ENCODE measurements around the gene ATPAF1. TPM values are rescaled to one million over a fixed set of nuclear protein-coding genes. Genes with fewer than 3 reads are reported as not detected.
A peak's percentile ranks its signal among the peaks of the same experiment; 100 is the strongest.

The ATPAF1 gene
- total RNA-seq, 1 donor from 2014 or later = 29.8 TPM

- H3K36me3 Mint-ChIP-seq (ENCODE audit: low read depth, unreplicated experiment) = peaks cover 74% of the 10 kb centered on the region
- no peaks in the 10 kb centered on the region for H3K9me3 Mint-ChIP-seq (ENCODE audit: unreplicated experiment)
- H3K27me3 Mint-ChIP-seq (ENCODE audit: unreplicated experiment) = no peaks in the 10 kb centered on the region
- TF ChIP-seq, protein P1, sequence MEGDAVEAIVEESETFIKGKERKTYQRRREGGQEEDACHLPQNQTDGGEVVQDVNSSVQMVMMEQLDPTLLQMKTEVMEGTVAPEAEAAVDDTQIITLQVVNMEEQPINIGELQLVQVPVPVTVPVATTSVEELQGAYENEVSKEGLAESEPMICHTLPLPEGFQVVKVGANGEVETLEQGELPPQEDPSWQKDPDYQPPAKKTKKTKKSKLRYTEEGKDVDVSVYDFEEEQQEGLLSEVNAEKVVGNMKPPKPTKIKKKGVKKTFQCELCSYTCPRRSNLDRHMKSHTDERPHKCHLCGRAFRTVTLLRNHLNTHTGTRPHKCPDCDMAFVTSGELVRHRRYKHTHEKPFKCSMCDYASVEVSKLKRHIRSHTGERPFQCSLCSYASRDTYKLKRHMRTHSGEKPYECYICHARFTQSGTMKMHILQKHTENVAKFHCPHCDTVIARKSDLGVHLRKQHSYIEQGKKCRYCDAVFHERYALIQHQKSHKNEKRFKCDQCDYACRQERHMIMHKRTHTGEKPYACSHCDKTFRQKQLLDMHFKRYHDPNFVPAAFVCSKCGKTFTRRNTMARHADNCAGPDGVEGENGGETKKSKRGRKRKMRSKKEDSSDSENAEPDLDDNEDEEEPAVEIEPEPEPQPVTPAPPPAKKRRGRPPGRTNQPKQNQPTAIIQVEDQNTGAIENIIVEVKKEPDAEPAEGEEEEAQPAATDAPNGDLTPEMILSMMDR (IDR thresholded peaks at IDR 0.05; ENCODE audit: unreplicated experiment) = no peak
- no peak overlapping the region for H3K27ac Mint-ChIP-seq (ENCODE audit: unreplicated experiment)
- H3K4me3 Mint-ChIP-seq (ENCODE audit: unreplicated experiment) = peak overlapping the region; percentile 43
- H3K4me1 Mint-ChIP-seq (ENCODE audit: unreplicated experiment) = peaks cover 36% of the 10 kb centered on the region
- DNase-seq (ENCODE audit: low spot score) = no peak
Observed at GRCh38 chr1:46687093-46687659, 19.0 kb upstream of the ATPAF1 start.

- H3K9me3 Mint-ChIP-seq (ENCODE audit: unreplicated experiment) = no peaks in the 10 kb centered on the region
- TF ChIP-seq, protein P1 (IDR thresholded peaks at IDR 0.05; ENCODE audit: unreplicated experiment) = no peak
- no peak for DNase-seq (ENCODE audit: low spot score)
- H3K27me3 Mint-ChIP-seq (ENCODE audit: unreplicated experiment) = no peaks in the 10 kb centered on the region
- H3K4me1 Mint-ChIP-seq (ENCODE audit: unreplicated experiment) = peaks cover 37% of the 10 kb centered on the region
- no peak overlapping the region for H3K27ac Mint-ChIP-seq (ENCODE audit: unreplicated experiment)
- H3K36me3 Mint-ChIP-seq (ENCODE audit: low read depth, unreplicated experiment) = peaks cover 75% of the 10 kb centered on the region
- H3K4me3 Mint-ChIP-seq (ENCODE audit: unreplicated experiment) = no peak overlapping the region
Observed at GRCh38 chr1:46686255-46686654, 18.1 kb upstream of the ATPAF1 start.

DNA sequence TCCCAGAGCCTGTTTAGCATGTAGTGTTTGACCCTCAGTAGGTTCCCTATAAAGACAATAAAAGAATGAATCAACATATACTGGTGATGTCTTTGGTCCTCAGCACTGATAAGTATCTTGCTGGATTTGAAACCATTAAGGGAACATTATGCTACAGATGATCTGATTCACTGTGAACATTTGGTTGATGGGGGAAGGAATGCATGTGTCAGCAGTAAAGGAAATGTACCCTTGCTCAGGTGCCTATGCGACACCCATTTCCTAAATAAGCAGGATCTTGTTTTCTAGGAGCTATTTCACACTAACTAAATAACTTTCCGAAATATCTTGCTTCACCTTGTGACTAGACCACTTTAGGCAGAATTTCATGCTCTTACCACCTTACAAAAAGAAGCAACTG is 16.5 kb upstream of the ATPAF1 start:
- Mint-ChIP-seq H3K9me3 (ENCODE audit: unreplicated experiment) (no peaks in the 10 kb centered on the region), H3K4me3 (ENCODE audit: unreplicated experiment) (no peak overlapping the region), H3K27ac (ENCODE audit: unreplicated experiment) (no peak overlapping the region), H3K4me1 (ENCODE audit: unreplicated experiment) (peaks cover 32% of the 10 kb centered on the region), H3K27me3 (ENCODE audit: unreplicated experiment) (no peaks in the 10 kb centered on the region), H3K36me3 (ENCODE audit: low read depth, unreplicated experiment) (peaks cover 76% of the 10 kb centered on the region)
- TF ChIP-seq, protein P1 (IDR thresholded peaks at IDR 0.05; ENCODE audit: unreplicated experiment) = no peak
- DNase-seq (ENCODE audit: low spot score) = no peak

- DNase-seq (ENCODE audit: low spot score) = no peak
- H3K9me3 Mint-ChIP-seq (ENCODE audit: unreplicated experiment) = no peaks in the 10 kb centered on the region
- no peaks in the 10 kb centered on the region for H3K27me3 Mint-ChIP-seq (ENCODE audit: unreplicated experiment)
- H3K27ac Mint-ChIP-seq (ENCODE audit: unreplicated experiment) = peak overlapping the region; percentile 62
- peak overlapping the region; percentile 3 for H3K4me3 Mint-ChIP-seq (ENCODE audit: unreplicated experiment)
- TF ChIP-seq, protein P1 (IDR thresholded peaks at IDR 0.05; ENCODE audit: unreplicated experiment) = no peak
- H3K4me1 Mint-ChIP-seq (ENCODE audit: unreplicated experiment) = peaks cover 30% of the 10 kb centered on the region
- H3K36me3 Mint-ChIP-seq (ENCODE audit: low read depth, unreplicated experiment) = peaks cover 73% of the 10 kb centered on the region
Observed at GRCh38 chr1:46682064-46682463, 13.9 kb upstream of the ATPAF1 start.

DNA sequence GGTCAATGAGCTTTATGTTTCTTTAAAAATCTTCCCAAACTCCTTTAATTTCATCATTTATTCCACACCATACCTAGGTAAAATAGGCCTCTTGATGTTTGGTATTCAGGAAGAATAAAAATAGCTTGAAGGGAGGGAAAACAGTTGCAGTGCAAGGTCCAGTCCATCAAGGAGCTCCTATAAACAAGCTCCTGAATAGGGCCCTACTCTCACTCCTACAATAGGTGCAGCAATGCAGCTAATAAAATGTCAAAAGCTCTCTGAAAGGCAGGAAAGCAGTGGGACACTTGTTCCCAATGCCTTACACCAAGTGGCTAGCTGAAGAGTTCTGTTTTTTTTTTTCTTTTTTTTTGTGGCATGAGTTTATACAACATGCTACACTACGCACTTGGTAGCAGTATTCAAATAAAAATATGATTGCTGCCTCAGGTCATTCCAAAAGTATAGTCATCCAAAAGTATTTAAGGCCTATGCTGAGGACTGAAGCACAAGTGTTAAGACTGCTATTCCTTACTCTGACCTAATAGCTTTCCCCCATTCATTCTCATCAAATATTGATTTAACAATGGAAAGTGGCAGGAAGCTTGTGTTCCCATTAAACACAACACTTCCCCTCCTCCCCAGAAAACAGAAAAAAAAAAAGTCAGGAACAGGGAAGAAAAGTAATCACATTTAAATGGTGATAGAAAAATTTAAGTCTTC is 13.3 kb upstream of the ATPAF1 start:
- TF ChIP-seq, protein P1 (IDR thresholded peaks at IDR 0.05; ENCODE audit: unreplicated experiment) = no peak
- Mint-ChIP-seq H3K9me3 (ENCODE audit: unreplicated experiment) (no peaks in the 10 kb centered on the region), H3K27me3 (ENCODE audit: unreplicated experiment) (no peaks in the 10 kb centered on the region), H3K36me3 (ENCODE audit: low read depth, unreplicated experiment) (peaks cover 73% of the 10 kb centered on the region), H3K27ac (ENCODE audit: unreplicated experiment) (peak overlapping the region; percentile 62), H3K4me1 (ENCODE audit: unreplicated experiment) (peaks cover 24% of the 10 kb centered on the region), H3K4me3 (ENCODE audit: unreplicated experiment) (peak overlapping the region; percentile 42)
- DNase-seq (ENCODE audit: low spot score) = no peak

Measured in endothelial cell (in vitro differentiated cells).